GM23248 (cell line): ENCODE results near the gene NUP37. TPM values are rescaled to one million over a fixed set of nuclear protein-coding genes. Genes with fewer than 3 reads are reported as not detected.

Experiments
- DNase-seq: peaks from one replicate; pipeline ENCODE4 v3.0.0-alpha.2; 2015
- H2AFZ ChIP-seq: fragments of 200-600 bp; sonication (generic); 2 replicates; pipeline ENCODE4 v1.6.1; 2016; ENCODE audit warnings: antibody characterized with exemption
- H3F3A ChIP-seq: fragments of 200-600 bp; sonication (generic); 2 replicates; pipeline ENCODE4 v1.6.1; 2016; ENCODE audit warnings: mild to moderate bottlenecking, antibody characterized with exemption, mixed run types; ENCODE audit not compliant: insufficient read depth
- H3K27ac ChIP-seq: fragments of 200-600 bp; sonication (generic); 2 replicates; pipeline ENCODE4 v1.5.1; 2016; ENCODE audit warnings: mild to moderate bottlenecking
- H3K27me3 ChIP-seq: fragments of 200-600 bp; sonication (generic); replicated peaks from 2 replicates; pipeline ENCODE4 v1.6.1; 2016; ENCODE audit warnings: mild to moderate bottlenecking; ENCODE audit not compliant: insufficient read depth
- H3K36me3 ChIP-seq: fragments of 200-600 bp; sonication (generic); 2 replicates; pipeline ENCODE4 v1.6.1; 2016; ENCODE audit warnings: low read depth, mild to moderate bottlenecking
- H3K4me1 ChIP-seq: fragments of 200-600 bp; sonication (generic); 2 replicates; pipeline ENCODE4 v1.6.1; 2016; ENCODE audit warnings: mild to moderate bottlenecking; ENCODE audit not compliant: insufficient read depth
- H3K4me2 ChIP-seq: fragments of 200-600 bp; sonication (generic); one replicate; pipeline ENCODE4 v1.6.1; 2016; ENCODE audit warnings: mild to moderate bottlenecking; ENCODE audit not compliant: unreplicated experiment
- H3K4me3 ChIP-seq: fragments of 200-600 bp; sonication (generic); 2 replicates; pipeline ENCODE4 v1.5.1; 2016; ENCODE audit warnings: mild to moderate bottlenecking
- H3K79me2 ChIP-seq: fragments of 200-600 bp; sonication (generic); 2 replicates; pipeline ENCODE4 v1.6.1; 2016; ENCODE audit warnings: mild to moderate bottlenecking; ENCODE audit not compliant: insufficient read depth
- H3K9ac ChIP-seq: fragments of 200-600 bp; sonication (generic); 2 replicates; pipeline ENCODE4 v1.6.1; 2016; ENCODE audit warnings: mild to moderate bottlenecking
- H3K9me2 ChIP-seq: fragments of 200-600 bp; sonication (generic); 2 replicates; pipeline ENCODE4 v1.6.1; 2016; ENCODE audit warnings: mixed run types, mild to moderate bottlenecking, moderate library complexity; ENCODE audit not compliant: insufficient read depth
- H3K9me3 ChIP-seq: fragments of 200-600 bp; sonication (generic); one replicate; pipeline ENCODE4 v1.6.1; 2017; ENCODE audit warnings: low read depth
- H4K20me1 ChIP-seq: fragments of 200-600 bp; sonication (generic); 2 replicates; pipeline ENCODE4 v1.6.0; 2016; ENCODE audit not compliant: insufficient read depth
- EZH2 ChIP-seq: fragments of 200-600 bp; sonication (generic); IDR thresholded peaks from 2 replicates; pipeline ENCODE4 v1.6.1; 2018; ENCODE audit warnings: antibody characterized with exemption, mild to moderate bottlenecking; ENCODE audit not compliant: insufficient read depth, poor library complexity, severe bottlenecking
- EZH2phosphoT487 ChIP-seq: fragments of 200-600 bp; sonication (generic); IDR thresholded peaks from 2 replicates; pipeline ENCODE4 v1.6.1; 2018; ENCODE audit warnings: antibody characterized with exemption, moderate library complexity, mild to moderate bottlenecking, low read depth; ENCODE audit not compliant: insufficient read depth
- WGBS, 2 experiments: methylation state at CpG; one replicate each; pipeline ENCODE4 v1.1.6; 2015 to 2017; ENCODE audit warnings: low lambda C conversion rate in 2 of 2, low coverage in 1 of 2; ENCODE audit errors: missing lambda C conversion rate in 2 of 2; 5-methylcytosine and 5-hydroxymethylcytosine counted together
- in situ Hi-C: fragments of 300-500 bp; cut with MboI; formaldehyde crosslinking; loops from 2 replicates; pipeline ENCODE4 v1.15.0; 2020
- polyA plus RNA-seq: library from polyadenylated mRNA; unstranded; fragments of >200 nt; fragmentation: Nextera tagmentation; extraction: Ambion mirVana; gene quantifications from 2 replicates; pipeline ENCODE4 v1.2.1, GENCODE V29; 2016
- total RNA-seq: library from RNA; depleted of rRNA; stranded (reverse); fragments of >200 nt; shearing (Covaris generic); gene quantifications from 2 replicates; pipeline ENCODE4 v1.2.3, GENCODE V29; 2014

NUP37 gene
- total and polyA plus RNA-seq, 2 experiments from 2014 or later, result 39.4 to 50.7 TPM

- Histone ChIP-seq H3K27ac (no peak overlapping the region), H3K9ac (no peak overlapping the region), H3F3A (no peaks in the 10 kb centered on the region), H3K4me3 (no peak overlapping the region), H3K9me3 (no peaks in the 10 kb centered on the region), H3K4me2 (no peak overlapping the region), H3K27me3 (no peaks in the 10 kb centered on the region), H4K20me1 (no peaks in the 10 kb centered on the region), H2AFZ (no peak overlapping the region), H3K4me1 (no peaks in the 10 kb centered on the region), H3K79me2 (no peaks in the 10 kb centered on the region), H3K9me2 (no peaks in the 10 kb centered on the region), H3K36me3 (peaks cover 56% of the 10 kb centered on the region)
- WGBS, 2 experiments, result 93 to 98% methylated on average over 1 of the region's 1 CpG
- TF ChIP-seq EZH2 (no peak), EZH2phosphoT487 (no peak)
- DNase-seq, result no peak
- in situ Hi-C loops, result no loop called here
Observed at GRCh38 chr12:102043928-102044327, 76.0 kb downstream of the NUP37 start.

GRCh38 chr12:102033991-102034745, 85.7 kb downstream of the NUP37 start:
- no peaks in the 10 kb centered on the region for H3K79me2 ChIP-seq
- no peaks in the 10 kb centered on the region for H3K9me3 ChIP-seq
- TF ChIP-seq EZH2 (no peak), EZH2phosphoT487 (0 out of 2 replicates have a peak, but pooled peaks have one; percentile 63)
- H3K4me2 ChIP-seq, result no peak overlapping the region
- no peaks in the 10 kb centered on the region for H4K20me1 ChIP-seq
- no peaks in the 10 kb centered on the region for H3K27me3 ChIP-seq
- peaks cover 14% of the 10 kb centered on the region for H3K4me1 ChIP-seq
- in situ Hi-C loops, result no loop called here
- H3K36me3 ChIP-seq, result peaks cover 15% of the 10 kb centered on the region; the same call in 1 of the 2 replicates
- whole genome bisulfite sequencing, 2 experiments, result 48 to 57% methylated on average over 3 of the region's 3 CpGs
- no peak overlapping the region for H2AFZ ChIP-seq
- H3K4me3 ChIP-seq, result no peak overlapping the region
- H3F3A ChIP-seq, result peaks cover 15% of the 10 kb centered on the region; the same call in 1 of the 2 replicates
- H3K9ac ChIP-seq, result no peak overlapping the region
- DNase-seq, result peak; percentile 68
- H3K9me2 ChIP-seq, result no peaks in the 10 kb centered on the region
- H3K27ac ChIP-seq, result peak overlapping the region; percentile 14; the same call in 1 of the 2 replicates

GRCh38 chr12:102031852-102032251, 88.1 kb downstream of the NUP37 start:
- no peak for DNase-seq
- Histone ChIP-seq H3K4me2 (no peak overlapping the region), H3K9me2 (no peaks in the 10 kb centered on the region), H3K4me1 (peaks cover 18% of the 10 kb centered on the region), H3K9ac (no peak overlapping the region), H3K9me3 (no peaks in the 10 kb centered on the region), H4K20me1 (no peaks in the 10 kb centered on the region), H3F3A (peaks cover 15% of the 10 kb centered on the region; the same call in 1 of the 2 replicates), H3K27me3 (no peaks in the 10 kb centered on the region), H3K4me3 (no peak overlapping the region), H2AFZ (no peak overlapping the region), H3K27ac (no peak overlapping the region), H3K79me2 (no peaks in the 10 kb centered on the region), H3K36me3 (peaks cover 6% of the 10 kb centered on the region; the same call in 1 of the 2 replicates)
- in situ Hi-C loops, result no loop called here
- no peak for TF ChIP-seq EZH2
- no peak for TF ChIP-seq EZH2phosphoT487

GRCh38 chr12:102029141-102029540, 90.8 kb downstream of the NUP37 start:
- no peak overlapping the region for H3K27ac ChIP-seq

More at GRCh38 chr12:102029141-102029540, 90.8 kb downstream of the NUP37 start:
- Histone ChIP-seq H3K9me2 (no peaks in the 10 kb centered on the region), H3K9ac (no peak overlapping the region), H3K4me2 (no peak overlapping the region), H3K4me1 (peaks cover 7% of the 10 kb centered on the region), H2AFZ (no peak overlapping the region; the same call in 1 of the 2 replicates), H3K79me2 (no peaks in the 10 kb centered on the region), H3K36me3 (peaks cover 5% of the 10 kb centered on the region; the same call in 1 of the 2 replicates), H3K27me3 (no peaks in the 10 kb centered on the region), H3K4me3 (no peak overlapping the region), H3K9me3 (no peaks in the 10 kb centered on the region), H4K20me1 (no peaks in the 10 kb centered on the region), H3F3A (peaks cover under 1% of the 10 kb centered on the region; the same call in 1 of the 2 replicates)
- no peak for TF ChIP-seq EZH2
- in situ Hi-C loops, result no loop called here
- no peak for DNase-seq
- 66 to 72% methylated on average over 4 of the region's 4 CpGs for WGBS, 2 experiments
